WTC11 (cell line): ENCODE results near the gene FAM118B. TPM values are rescaled to one million over a fixed set of nuclear protein-coding genes. Genes with fewer than 3 reads are reported as not detected.

Experiments
- ATAC-seq: fragments of 200-7000 bp; cut with Tn5 transposase; 2 replicates; pipeline ENCODE4 v1.10.0; 2021; ENCODE audit warnings: mild to moderate bottlenecking, moderate library complexity
- CTCF ChIA-PET: fragments of 300-600 bp; sonication (Branson Sonifier 250); formaldehyde crosslinking; loops from one replicate; lab custom pipeline; 2021; ENCODE audit warnings: antibody characterized with exemption; lab: Charles Lee
- POLR2A ChIA-PET: fragments of 350-600 bp; sonication (Branson Sonifier 250); formaldehyde crosslinking; loops from one replicate; lab custom pipeline; 2021; ENCODE audit warnings: antibody characterized with exemption; lab: Charles Lee
- DNase-seq: peaks from one replicate; pipeline ENCODE4 v3.0.0; 2021; ENCODE audit warnings: low spot score
- H3K27ac Mint-ChIP-seq: 2 replicates; pipeline ENCODE4 v1.8.0; 2021; ENCODE audit warnings: mixed read lengths
- H3K27me3 Mint-ChIP-seq: 2 replicates; pipeline ENCODE4 v1.8.0; 2021; ENCODE audit warnings: low read depth, mild to moderate bottlenecking, moderate library complexity, mixed read lengths
- H3K36me3 Mint-ChIP-seq: 2 replicates; pipeline ENCODE4 v1.8.0; 2021; ENCODE audit warnings: mixed read lengths
- H3K4me1 Mint-ChIP-seq: 2 replicates; pipeline ENCODE4 v1.8.0; 2022; ENCODE audit warnings: mixed read lengths
- H3K4me3 Mint-ChIP-seq: 2 replicates; pipeline ENCODE4 v1.8.0; 2021; ENCODE audit warnings: mild to moderate bottlenecking, moderate library complexity, mixed read lengths
- H3K9me3 Mint-ChIP-seq: 2 replicates; pipeline ENCODE4 v1.8.0; 2021; ENCODE audit warnings: mixed read lengths
- AR ChIP-seq: fragments of 250-450 bp; sonication (Bioruptor Pico); IDR thresholded peaks from 2 replicates; pipeline ENCODE4 v1.9.0; 2021; ENCODE audit warnings: mild to moderate bottlenecking
- ATF1 ChIP-seq: sonication (generic); formaldehyde crosslinking; IDR thresholded peaks from 2 replicates; pipeline ENCODE4 v1.8.1; 2023; ENCODE audit warnings: mild to moderate bottlenecking, moderate library complexity, missing genetic modification reagents
- CBFB ChIP-seq: sonication (generic); formaldehyde crosslinking; IDR thresholded peaks from 2 replicates; pipeline ENCODE4 v1.8.1; 2022; ENCODE audit warnings: mild to moderate bottlenecking, low read depth, missing genetic modification reagents
- ELF4 ChIP-seq: sonication (generic); formaldehyde crosslinking; IDR thresholded peaks from 2 replicates; pipeline ENCODE4 v1.8.1; 2022; ENCODE audit warnings: low read depth, mild to moderate bottlenecking, moderate library complexity, missing genetic modification reagents
- ETV6 ChIP-seq: sonication (generic); formaldehyde crosslinking; IDR thresholded peaks from 2 replicates; pipeline ENCODE4 v1.8.1; 2022; ENCODE audit warnings: mild to moderate bottlenecking, missing genetic modification reagents
- GABPB1 ChIP-seq: sonication (generic); formaldehyde crosslinking; IDR thresholded peaks from 2 replicates; pipeline ENCODE4 v1.8.1; 2023; ENCODE audit warnings: mild to moderate bottlenecking, missing genetic modification reagents
- GRHL2 ChIP-seq: fragments of 250-450 bp; sonication (Bioruptor Pico); IDR thresholded peaks from 2 replicates; pipeline ENCODE4 v1.8.0; 2022; ENCODE audit warnings: mild to moderate bottlenecking, moderate library complexity; ENCODE audit not compliant: insufficient replicate concordance, severe bottlenecking
- JAZF1 ChIP-seq: fragments of 250-450 bp; sonication (Bioruptor Pico); IDR thresholded peaks from 2 replicates; pipeline ENCODE4 v1.9.0; 2021; ENCODE audit warnings: moderate library complexity, mild to moderate bottlenecking, inconsistent platforms
- KAT7 ChIP-seq: sonication (generic); formaldehyde crosslinking; IDR thresholded peaks from 2 replicates; pipeline ENCODE4 v1.8.1; 2023; ENCODE audit warnings: missing genetic modification reagents, mild to moderate bottlenecking, borderline replicate concordance
- NR1H2 ChIP-seq: sonication (generic); formaldehyde crosslinking; IDR thresholded peaks from 2 replicates; pipeline ENCODE4 v1.9.0; 2021; ENCODE audit warnings: mild to moderate bottlenecking, moderate library complexity, missing genetic modification reagents
- NR2C2 ChIP-seq: sonication (generic); formaldehyde crosslinking; IDR thresholded peaks from 2 replicates; pipeline ENCODE4 v1.8.0; 2022; ENCODE audit warnings: mild to moderate bottlenecking, missing genetic modification reagents
- OVOL2 ChIP-seq: fragments of 250-450 bp; sonication (Bioruptor Pico); IDR thresholded peaks from 2 replicates; pipeline ENCODE4 v1.9.0; 2021; ENCODE audit warnings: mild to moderate bottlenecking, borderline replicate concordance
- SOX15 ChIP-seq: fragments of 250-450 bp; sonication (Bioruptor Pico); IDR thresholded peaks from 2 replicates; pipeline ENCODE4 v1.9.0; 2021; ENCODE audit warnings: mild to moderate bottlenecking
- ZBTB21 ChIP-seq: sonication (generic); formaldehyde crosslinking; IDR thresholded peaks from 2 replicates; pipeline ENCODE4 v1.8.1; 2023; ENCODE audit warnings: mild to moderate bottlenecking, missing genetic modification reagents, borderline replicate concordance
- ZNF138 ChIP-seq: sonication (generic); formaldehyde crosslinking; conservative IDR thresholded peaks from 2 replicates; pipeline ENCODE4 v1.8.1; 2022; ENCODE audit warnings: mild to moderate bottlenecking, moderate library complexity, missing genetic modification reagents
- ZNF219 ChIP-seq: sonication (generic); formaldehyde crosslinking; IDR thresholded peaks from 2 replicates; pipeline ENCODE4 v1.8.0; 2023; ENCODE audit warnings: missing genetic modification reagents, mild to moderate bottlenecking, borderline replicate concordance
- ZNF317 ChIP-seq: sonication (generic); formaldehyde crosslinking; IDR thresholded peaks from 2 replicates; pipeline ENCODE4 v1.8.1; 2023; ENCODE audit warnings: low read depth, mild to moderate bottlenecking, moderate library complexity, missing genetic modification reagents, borderline replicate concordance
- ZNF416 ChIP-seq: fragments of 250-450 bp; sonication (Bioruptor Pico); IDR thresholded peaks from 2 replicates; pipeline ENCODE4 v1.9.0; 2021; ENCODE audit warnings: mild to moderate bottlenecking, inconsistent platforms
- ZNF423 ChIP-seq: fragments of 250-450 bp; sonication (Bioruptor Pico); IDR thresholded peaks from 2 replicates; pipeline ENCODE4 v2.1.2; 2022; ENCODE audit warnings: mild to moderate bottlenecking, moderate library complexity
- ZNF671 ChIP-seq: fragments of 250-450 bp; sonication (Bioruptor Pico); IDR thresholded peaks from 2 replicates; pipeline ENCODE4 v1.8.0; 2021; ENCODE audit warnings: mild to moderate bottlenecking
- total RNA-seq: library from RNA; stranded (reverse); gene quantifications from 3 replicates; pipeline ENCODE4 v1.2.3, GENCODE V29; 2021
- TF ChIP-seq, protein P1 (sequence below): sonication (generic); formaldehyde crosslinking; IDR thresholded peaks from 2 replicates; pipeline ENCODE4 v1.8.1; 2023; ENCODE audit warnings: mild to moderate bottlenecking, missing genetic modification reagents, moderate library complexity
- TF ChIP-seq, protein P2 (sequence below): sonication (generic); formaldehyde crosslinking; IDR thresholded peaks from 2 replicates; pipeline ENCODE4 v1.8.0; 2022; ENCODE audit warnings: mild to moderate bottlenecking, missing genetic modification reagents
- TF ChIP-seq, protein P3 (sequence below): sonication (generic); formaldehyde crosslinking; IDR thresholded peaks from 2 replicates; pipeline ENCODE4 v1.8.0; 2023; ENCODE audit warnings: missing genetic modification reagents, mild to moderate bottlenecking, borderline replicate concordance
- TF ChIP-seq, protein P4 (sequence below): sonication (generic); formaldehyde crosslinking; IDR thresholded peaks from 2 replicates; pipeline ENCODE4 v1.8.1; 2022; ENCODE audit warnings: low read depth, missing genetic modification reagents, borderline replicate concordance

FAM118B gene
- total RNA-seq, 1 experiment from 2014 or later: 35.3 TPM

DNA sequence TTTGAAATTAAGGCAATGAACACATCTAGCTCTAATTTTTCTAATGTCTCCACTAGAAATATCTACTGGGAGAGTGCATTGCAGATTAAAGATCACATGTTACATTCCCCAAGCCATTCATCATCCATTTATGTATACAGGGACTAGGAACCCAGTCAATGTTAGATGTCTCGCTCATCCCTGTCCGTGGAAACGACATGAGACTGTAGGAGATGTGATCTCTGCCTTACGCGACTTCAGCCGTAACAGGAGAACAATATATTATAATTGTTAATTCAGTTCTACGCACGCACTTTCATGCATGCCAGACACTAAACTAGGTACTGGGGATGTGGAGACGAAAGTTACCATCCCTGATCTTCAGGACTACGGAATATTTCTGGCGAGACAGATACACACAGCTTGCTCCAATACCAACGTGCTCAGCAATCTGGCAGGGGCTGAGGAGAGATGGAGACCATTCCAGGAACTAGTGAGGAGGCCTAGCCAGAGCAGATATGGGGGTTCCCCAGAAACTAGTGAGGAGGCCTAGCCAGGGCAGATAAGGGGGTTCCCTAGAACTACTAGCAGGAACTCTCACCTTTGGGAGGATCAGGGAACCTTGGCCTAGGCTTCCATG lies 93.0 kb downstream of the FAM118B start:
- ChIA-PET CTCF (interaction anchor here (1.0 to 1.3 kb wide), 4 partner anchors 107 to 181 kb away, joined by 3 to 6 read pairs (median 4); no protein-coding TSS in a partner anchor), POLR2A (no interaction called here)
- H3K27me3 Mint-ChIP-seq: no peaks in the 10 kb centered on the region
- peaks cover 17% of the 10 kb centered on the region for H3K36me3 Mint-ChIP-seq
- TF ChIP-seq ZNF317 (CRISPR knock-in tag): no peak
- TF ChIP-seq ZNF219 (CRISPR knock-in tag): no peak
- no peak for TF ChIP-seq ETV6
- no peak for TF ChIP-seq NR2C2 (CRISPR knock-in tag)
- TF ChIP-seq KAT7 (CRISPR knock-in tag): no peak; the same call in 1 of the 2 replicates
- no peak for TF ChIP-seq ZNF671 (CRISPR knock-in tag)
- TF ChIP-seq, protein P1, sequence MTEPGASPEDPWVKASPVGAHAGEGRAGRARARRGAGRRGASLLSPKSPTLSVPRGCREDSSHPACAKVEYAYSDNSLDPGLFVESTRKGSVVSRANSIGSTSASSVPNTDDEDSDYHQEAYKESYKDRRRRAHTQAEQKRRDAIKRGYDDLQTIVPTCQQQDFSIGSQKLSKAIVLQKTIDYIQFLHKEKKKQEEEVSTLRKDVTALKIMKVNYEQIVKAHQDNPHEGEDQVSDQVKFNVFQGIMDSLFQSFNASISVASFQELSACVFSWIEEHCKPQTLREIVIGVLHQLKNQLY (CRISPR knock-in tag): no peak
- TF ChIP-seq ATF1 (CRISPR knock-in tag): no peak
- TF ChIP-seq ZNF138 (CRISPR knock-in tag): no peak
- TF ChIP-seq OVOL2 (CRISPR knock-in tag): no peak
- TF ChIP-seq ZBTB21 (CRISPR knock-in tag): no peak
- DNase-seq (no peak), ATAC-seq (no peak)
- H3K4me1 Mint-ChIP-seq: peaks cover 23% of the 10 kb centered on the region
- H3K4me3 Mint-ChIP-seq: peak overlapping the region; percentile 91
- no peaks in the 10 kb centered on the region for H3K9me3 Mint-ChIP-seq
- peak overlapping the region; percentile 95 for H3K27ac Mint-ChIP-seq

DNA sequence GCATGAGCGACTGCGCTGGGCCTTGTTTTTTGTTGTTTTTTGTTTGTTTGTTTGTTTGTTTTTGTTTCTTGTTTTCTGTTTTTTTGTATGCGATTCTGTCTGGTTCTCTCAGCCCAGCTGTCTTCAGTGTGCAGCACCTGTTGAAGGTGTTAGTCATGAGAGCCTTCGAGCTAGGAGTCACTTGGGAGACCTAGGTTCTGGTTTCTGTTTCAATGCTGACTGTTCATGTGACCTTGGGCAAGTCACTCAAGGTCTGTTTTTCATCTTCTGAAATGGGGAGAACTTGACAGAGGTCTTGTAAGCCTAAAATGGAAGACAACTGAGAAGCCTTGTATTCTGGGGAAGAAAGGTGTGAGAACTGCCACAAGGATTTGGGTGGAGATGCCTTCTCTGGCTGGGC lies 94.1 kb downstream of the FAM118B start:
- Mint-ChIP-seq H3K4me1 (peaks cover 23% of the 10 kb centered on the region), H3K27ac (no peak overlapping the region), H3K9me3 (no peaks in the 10 kb centered on the region), H3K36me3 (peaks cover 22% of the 10 kb centered on the region), H3K4me3 (no peak overlapping the region), H3K27me3 (no peaks in the 10 kb centered on the region)
- DNase-seq: no peak
- POLR2A ChIA-PET: no interaction called here
- CTCF ChIA-PET: interaction anchor here (1.2 to 1.4 kb wide), 2 partner anchors 49 to 175 kb away, joined by 3 to 4 read pairs; no protein-coding TSS in a partner anchor
- TF ChIP-seq SOX15 (CRISPR knock-in tag) (no peak), AR (no peak), NR1H2 (CRISPR knock-in tag) (no peak), ZNF138 (CRISPR knock-in tag) (no peak), ZNF416 (CRISPR knock-in tag) (no peak), ZNF423 (no peak), ELF4 (CRISPR knock-in tag) (no peak), ATF1 (CRISPR knock-in tag) (no peak), JAZF1 (CRISPR knock-in tag) (no peak), GABPB1 (CRISPR knock-in tag) (no peak), GRHL2 (no peak), CBFB (no peak)
- TF ChIP-seq, protein P2, sequence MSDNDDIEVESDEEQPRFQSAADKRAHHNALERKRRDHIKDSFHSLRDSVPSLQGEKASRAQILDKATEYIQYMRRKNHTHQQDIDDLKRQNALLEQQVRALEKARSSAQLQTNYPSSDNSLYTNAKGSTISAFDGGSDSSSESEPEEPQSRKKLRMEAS (CRISPR knock-in tag): no peak
- TF ChIP-seq, protein P3, sequence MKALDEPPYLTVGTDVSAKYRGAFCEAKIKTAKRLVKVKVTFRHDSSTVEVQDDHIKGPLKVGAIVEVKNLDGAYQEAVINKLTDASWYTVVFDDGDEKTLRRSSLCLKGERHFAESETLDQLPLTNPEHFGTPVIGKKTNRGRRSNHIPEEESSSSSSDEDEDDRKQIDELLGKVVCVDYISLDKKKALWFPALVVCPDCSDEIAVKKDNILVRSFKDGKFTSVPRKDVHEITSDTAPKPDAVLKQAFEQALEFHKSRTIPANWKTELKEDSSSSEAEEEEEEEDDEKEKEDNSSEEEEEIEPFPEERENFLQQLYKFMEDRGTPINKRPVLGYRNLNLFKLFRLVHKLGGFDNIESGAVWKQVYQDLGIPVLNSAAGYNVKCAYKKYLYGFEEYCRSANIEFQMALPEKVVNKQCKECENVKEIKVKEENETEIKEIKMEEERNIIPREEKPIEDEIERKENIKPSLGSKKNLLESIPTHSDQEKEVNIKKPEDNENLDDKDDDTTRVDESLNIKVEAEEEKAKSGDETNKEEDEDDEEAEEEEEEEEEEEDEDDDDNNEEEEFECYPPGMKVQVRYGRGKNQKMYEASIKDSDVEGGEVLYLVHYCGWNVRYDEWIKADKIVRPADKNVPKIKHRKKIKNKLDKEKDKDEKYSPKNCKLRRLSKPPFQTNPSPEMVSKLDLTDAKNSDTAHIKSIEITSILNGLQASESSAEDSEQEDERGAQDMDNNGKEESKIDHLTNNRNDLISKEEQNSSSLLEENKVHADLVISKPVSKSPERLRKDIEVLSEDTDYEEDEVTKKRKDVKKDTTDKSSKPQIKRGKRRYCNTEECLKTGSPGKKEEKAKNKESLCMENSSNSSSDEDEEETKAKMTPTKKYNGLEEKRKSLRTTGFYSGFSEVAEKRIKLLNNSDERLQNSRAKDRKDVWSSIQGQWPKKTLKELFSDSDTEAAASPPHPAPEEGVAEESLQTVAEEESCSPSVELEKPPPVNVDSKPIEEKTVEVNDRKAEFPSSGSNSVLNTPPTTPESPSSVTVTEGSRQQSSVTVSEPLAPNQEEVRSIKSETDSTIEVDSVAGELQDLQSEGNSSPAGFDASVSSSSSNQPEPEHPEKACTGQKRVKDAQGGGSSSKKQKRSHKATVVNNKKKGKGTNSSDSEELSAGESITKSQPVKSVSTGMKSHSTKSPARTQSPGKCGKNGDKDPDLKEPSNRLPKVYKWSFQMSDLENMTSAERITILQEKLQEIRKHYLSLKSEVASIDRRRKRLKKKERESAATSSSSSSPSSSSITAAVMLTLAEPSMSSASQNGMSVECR (CRISPR knock-in tag): no peak
- TF ChIP-seq, protein P4, sequence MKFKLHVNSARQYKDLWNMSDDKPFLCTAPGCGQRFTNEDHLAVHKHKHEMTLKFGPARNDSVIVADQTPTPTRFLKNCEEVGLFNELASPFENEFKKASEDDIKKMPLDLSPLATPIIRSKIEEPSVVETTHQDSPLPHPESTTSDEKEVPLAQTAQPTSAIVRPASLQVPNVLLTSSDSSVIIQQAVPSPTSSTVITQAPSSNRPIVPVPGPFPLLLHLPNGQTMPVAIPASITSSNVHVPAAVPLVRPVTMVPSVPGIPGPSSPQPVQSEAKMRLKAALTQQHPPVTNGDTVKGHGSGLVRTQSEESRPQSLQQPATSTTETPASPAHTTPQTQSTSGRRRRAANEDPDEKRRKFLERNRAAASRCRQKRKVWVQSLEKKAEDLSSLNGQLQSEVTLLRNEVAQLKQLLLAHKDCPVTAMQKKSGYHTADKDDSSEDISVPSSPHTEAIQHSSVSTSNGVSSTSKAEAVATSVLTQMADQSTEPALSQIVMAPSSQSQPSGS (CRISPR knock-in tag): no peak
- TF ChIP-seq, all 79 proteins: peak for 0
- ATAC-seq: no peak
